H9 (cell line): Measurements from ENCODE around the gene CTNNBL1. TPM values are rescaled to one million over a fixed set of nuclear protein-coding genes. Genes with fewer than 3 reads are reported as not detected.
"Not testable (repeated sequence)": the region's sequence is repeated elsewhere in the genome, so short reads cannot be mapped to it uniquely, and the experiment has no call there.

Experiments used
- DNase-seq: peaks from one replicate; pipeline ENCODE4 v3.0.0-alpha.2; 2017
- H2AFZ ChIP-seq: one replicate; pipeline ENCODE4 v1.6.1; 2013; ENCODE audit warnings: mild to moderate bottlenecking, low read length, control low read depth, moderate library complexity
- H2AK5ac ChIP-seq: 2 replicates; pipeline ENCODE4 v1.6.1; 2013; ENCODE audit warnings: low read length, control low read depth, mixed read lengths; ENCODE audit not compliant: insufficient read length
- H2BK120ac ChIP-seq: one replicate; pipeline ENCODE4 v1.6.1; 2013; ENCODE audit warnings: low read depth, mild to moderate bottlenecking, low read length, control low read depth, inconsistent platforms; ENCODE audit not compliant: poor library complexity, severe bottlenecking
- H2BK12ac ChIP-seq: 2 replicates; pipeline ENCODE4 v1.6.1; 2013; ENCODE audit warnings: low read length, control low read depth, mixed read lengths, low read depth; ENCODE audit not compliant: insufficient read length
- H2BK15ac ChIP-seq: 2 replicates; pipeline ENCODE4 v1.6.1; 2013; ENCODE audit warnings: low read depth, low read length, control low read depth
- H2BK20ac ChIP-seq: one replicate; pipeline ENCODE4 v1.6.1; 2013; ENCODE audit warnings: low read depth, mild to moderate bottlenecking, low read length, control low read depth, inconsistent platforms; ENCODE audit not compliant: poor library complexity, severe bottlenecking
- H2BK5ac ChIP-seq: 2 replicates; pipeline ENCODE4 v1.6.1; 2013; ENCODE audit warnings: low read length, control low read depth, mixed read lengths; ENCODE audit not compliant: insufficient read length
- H3K14ac ChIP-seq: 2 replicates; pipeline ENCODE4 v1.6.1; 2013; ENCODE audit warnings: low read length, control low read depth; ENCODE audit not compliant: insufficient read depth
- H3K18ac ChIP-seq: 2 replicates; pipeline ENCODE4 v1.6.1; 2013; ENCODE audit warnings: low read depth, mild to moderate bottlenecking, mixed read lengths, low read length, control low read depth; ENCODE audit not compliant: insufficient read length
- H3K23ac ChIP-seq: 2 replicates; pipeline ENCODE4 v1.6.1; 2013; ENCODE audit warnings: low read length, control low read depth, mixed read lengths, low read depth; ENCODE audit not compliant: insufficient read length
- H3K23me2 ChIP-seq: 2 replicates; pipeline ENCODE4 v1.6.1; 2013; ENCODE audit warnings: low read depth, mild to moderate bottlenecking, mixed read lengths, low read length, control low read depth; ENCODE audit not compliant: insufficient read length, poor library complexity, severe bottlenecking
- H3K27ac ChIP-seq: 2 replicates; pipeline ENCODE4 v1.5.1; 2013; ENCODE audit warnings: low read length, control low read depth, mixed read lengths, low read depth; ENCODE audit not compliant: insufficient read length
- H3K27me3 ChIP-seq: 2 replicates; pipeline ENCODE4 v1.6.1; 2013; ENCODE audit warnings: low read length, control low read depth, inconsistent platforms; ENCODE audit not compliant: insufficient read depth
- H3K4ac ChIP-seq: 2 replicates; pipeline ENCODE4 v1.6.1; 2013; ENCODE audit warnings: low read depth, mild to moderate bottlenecking, control low read depth, inconsistent platforms, low read length, moderate library complexity
- H3K4me1 ChIP-seq: 2 replicates; pipeline ENCODE4 v1.6.1; 2013; ENCODE audit warnings: low read length, control low read depth, inconsistent platforms; ENCODE audit not compliant: insufficient read depth
- H3K4me2 ChIP-seq: 2 replicates; pipeline ENCODE4 v1.6.1; 2013; ENCODE audit warnings: low read length, control low read depth, mixed read lengths; ENCODE audit not compliant: insufficient read length, insufficient read depth
- H3K56ac ChIP-seq: 2 replicates; pipeline ENCODE4 v1.6.1; 2013; ENCODE audit warnings: low read depth, mild to moderate bottlenecking, mixed read lengths, low read length, control low read depth; ENCODE audit not compliant: insufficient read length
- H3K79me1 ChIP-seq: 2 replicates; pipeline ENCODE4 v1.6.1; 2013; ENCODE audit warnings: low read depth, mild to moderate bottlenecking, moderate library complexity, low read length, control low read depth, inconsistent platforms; ENCODE audit not compliant: insufficient read depth, poor library complexity, severe bottlenecking
- H3K79me2 ChIP-seq: 2 replicates; pipeline ENCODE4 v1.6.1; 2013; ENCODE audit warnings: low read length, control low read depth, inconsistent platforms; ENCODE audit not compliant: insufficient read depth
- H3K9ac ChIP-seq: 2 replicates; pipeline ENCODE4 v1.6.1; 2013; ENCODE audit warnings: low read length, control low read depth, mixed read lengths; ENCODE audit not compliant: insufficient read length; ENCODE audit errors: extremely low read depth
- H3K9me3 ChIP-seq: one replicate; pipeline ENCODE4 v1.6.1; 2013; ENCODE audit warnings: low read depth, low read length, inconsistent platforms; ENCODE audit not compliant: control insufficient read depth
- H3T11ph ChIP-seq: one replicate; pipeline ENCODE4 v1.6.1; 2013; ENCODE audit warnings: mild to moderate bottlenecking, low read length, control low read depth, inconsistent platforms
- H4K20me1 ChIP-seq: one replicate; pipeline ENCODE4 v1.6.1; 2013; ENCODE audit not compliant: control insufficient read depth, insufficient read length, insufficient read depth
- H4K5ac ChIP-seq: 2 replicates; pipeline ENCODE4 v1.6.1; 2013; ENCODE audit warnings: low read depth, mild to moderate bottlenecking, mixed read lengths, low read length, control low read depth; ENCODE audit not compliant: insufficient read length
- H4K8ac ChIP-seq: replicated peaks from 2 replicates; pipeline ENCODE4 v1.6.1; 2013; ENCODE audit warnings: low read length, control low read depth, mixed read lengths, low read depth; ENCODE audit not compliant: insufficient read length
- H4K91ac ChIP-seq: 2 replicates; pipeline ENCODE4 v1.6.1; 2013; ENCODE audit warnings: low read depth, mild to moderate bottlenecking, moderate library complexity, mixed read lengths, low read length, control low read depth; ENCODE audit not compliant: insufficient read length
- H3K27ac Mint-ChIP-seq, 3 experiments: 2 replicates in 2 of 3; 3 replicates in 1 of 3; pipeline ENCODE4 v1.8.0; 2020 to 2021; ENCODE audit warnings: mixed read lengths in 3 of 3, mild to moderate bottlenecking in 1 of 3, moderate library complexity in 1 of 3
- H3K27me3 Mint-ChIP-seq: 2 replicates; pipeline ENCODE4 v1.8.0; 2021; ENCODE audit warnings: low read depth, mild to moderate bottlenecking, moderate library complexity, mixed read lengths
- H3K36me3 Mint-ChIP-seq, 3 experiments: 2 replicates in 2 of 3; 3 replicates in 1 of 3; pipeline ENCODE4 v1.8.0; 2020 to 2021; ENCODE audit warnings: low read depth in 3 of 3, mixed read lengths in 3 of 3; ENCODE audit not compliant: insufficient read depth in 1 of 3
- H3K4me1 Mint-ChIP-seq, 2 experiments: 2 replicates each; pipeline ENCODE4 v1.8.0; 2020; ENCODE audit warnings: mixed read lengths in 2 of 2
- H3K4me3 Mint-ChIP-seq, 2 experiments: 2 replicates in 1 of 2; 3 replicates in 1 of 2; pipeline ENCODE4 v1.8.0; 2020 to 2021; ENCODE audit warnings: mild to moderate bottlenecking in 2 of 2, mixed read lengths in 2 of 2, moderate library complexity in 1 of 2
- H3K9me3 Mint-ChIP-seq, 2 experiments: 2 replicates in 1 of 2; 3 replicates in 1 of 2; pipeline ENCODE4 v1.8.0; 2020; ENCODE audit warnings: mild to moderate bottlenecking in 2 of 2, mixed read lengths in 2 of 2, moderate library complexity in 1 of 2
- CTCF ChIP-seq: fragments of 200-600 bp; sonication (generic); conservative IDR thresholded peaks from 3 replicates; pipeline ENCODE4 v1.8.0; 2021; ENCODE audit warnings: antibody characterized with exemption, mild to moderate bottlenecking
- WGBS: extraction: QIAGEN DNeasy Blood & Tissue Kit; methylation state at CpG from one replicate; pipeline ENCODE4 v1.1.7; 2013; ENCODE audit warnings: missing lambda C conversion rate, low lambda C conversion rate, mixed read lengths; ENCODE audit not compliant: insufficient read length; ENCODE audit errors: extremely low coverage; 5-methylcytosine and 5-hydroxymethylcytosine counted together
- total RNA-seq: library from RNA; stranded (reverse); gene quantifications from 2 replicates; pipeline ENCODE4 v1.2.1, GENCODE V29; 2021

CTNNBL1 gene
- total RNA-seq, 1 experiment from 2014 or later: 67.2 TPM

GRCh38 chr20:37700301-37700700 lies 6.5 kb downstream of the CTNNBL1 start:
- no peak overlapping the region for H3K4ac ChIP-seq
- peaks cover 10% of the 10 kb centered on the region; the same call in 1 of the 2 replicates for H3K79me2 ChIP-seq
- H2AK5ac ChIP-seq: no peak overlapping the region
- H3K23me2 ChIP-seq: no peaks in the 10 kb centered on the region
- Mint-ChIP-seq H3K4me1 (0 out of 4 replicates have a peak, but pooled peaks cover 0 to 4% of the 10 kb centered on the region in 2 experiments), H3K9me3 (no peaks in the 10 kb centered on the region), H3K4me3 (no peak overlapping the region), H3K36me3 (no peaks in the 10 kb centered on the region; a peak in 2 of 7 replicates), H3K27ac (no peak overlapping the region), H3K27me3 (no peaks in the 10 kb centered on the region)
- no peak overlapping the region for H2BK20ac ChIP-seq
- H3K79me1 ChIP-seq: no peaks in the 10 kb centered on the region
- H2BK15ac ChIP-seq: no peak overlapping the region
- no peak overlapping the region for H3K14ac ChIP-seq
- H2BK120ac ChIP-seq: no peak overlapping the region
- no peaks in the 10 kb centered on the region for H3K27me3 ChIP-seq
- H3K18ac ChIP-seq: no peak overlapping the region
- H3T11ph ChIP-seq: no peak overlapping the region
- WGBS: no CpG with 5 or more reads among the region's 4 CpGs
- H4K5ac ChIP-seq: no peak overlapping the region
- H4K8ac ChIP-seq: no peak overlapping the region
- no peak overlapping the region for H3K56ac ChIP-seq
- no peak for DNase-seq
- H3K4me2 ChIP-seq: no peak overlapping the region
- no peak overlapping the region for H2BK5ac ChIP-seq
- no peak overlapping the region for H2BK12ac ChIP-seq
- no peak overlapping the region for H3K23ac ChIP-seq
- no peak for TF ChIP-seq CTCF
- H3K9ac ChIP-seq: no peak overlapping the region
- H2AFZ ChIP-seq: no peak overlapping the region
- H3K27ac ChIP-seq: no peak overlapping the region
- H3K4me1 ChIP-seq: no peaks in the 10 kb centered on the region
- H4K91ac ChIP-seq: no peak overlapping the region
- no peaks in the 10 kb centered on the region for H4K20me1 ChIP-seq
- no peaks in the 10 kb centered on the region for H3K9me3 ChIP-seq

GRCh38 chr20:37701676-37702075 lies 7.8 kb downstream of the CTNNBL1 start:
- H3K4me1 Mint-ChIP-seq, H3T11ph ChIP-seq, H2BK5ac ChIP-seq, H3K23me2 ChIP-seq, H3K4me2 ChIP-seq, H4K91ac ChIP-seq, H3K27me3 ChIP-seq, DNase-seq, H2AK5ac ChIP-seq, H2BK12ac ChIP-seq, H3K27ac ChIP-seq, H3K36me3 Mint-ChIP-seq, H3K4ac ChIP-seq, H4K8ac ChIP-seq, H3K18ac ChIP-seq, H3K4me1 ChIP-seq, H4K20me1 ChIP-seq, H3K27ac Mint-ChIP-seq, H3K27me3 Mint-ChIP-seq, H3K23ac ChIP-seq, H3K9me3 Mint-ChIP-seq, H3K56ac ChIP-seq, H2AFZ ChIP-seq, H3K79me2 ChIP-seq, H2BK120ac ChIP-seq, H2BK15ac ChIP-seq, H2BK20ac ChIP-seq, H3K14ac ChIP-seq, H3K4me3 Mint-ChIP-seq, H3K9ac ChIP-seq, H3K79me1 ChIP-seq, H3K9me3 ChIP-seq: not testable (repeated sequence)
- peak overlapping the region; percentile 38 for H4K5ac ChIP-seq
- WGBS: no CpG with 5 or more reads among the region's 17 CpGs
